Measurements from ENCODE around the gene GCLC.

- TF ChIP-seq CTCF (IDR thresholded peaks at IDR 0.05) (no peak), POLR2AphosphoS5 (IDR thresholded peaks at IDR 0.05) (no peak)
These were observed 51.3 kb downstream of the GCLC start for GRCh38 chr6:53493635-53494025.

Data from upper lobe of left lung (tissue), 4 donors.